ENCODE data around the gene RITA1. TPM values are rescaled to one million over a fixed set of nuclear protein-coding genes. Genes with fewer than 3 reads are reported as not detected.
A peak's percentile ranks its signal among the peaks of the same experiment; 100 is the strongest.

Gene RITA1
- total RNA-seq, 6 experiments from 2014 or later, result 11.1 to 33.0 (median 22.3) TPM

DNA sequence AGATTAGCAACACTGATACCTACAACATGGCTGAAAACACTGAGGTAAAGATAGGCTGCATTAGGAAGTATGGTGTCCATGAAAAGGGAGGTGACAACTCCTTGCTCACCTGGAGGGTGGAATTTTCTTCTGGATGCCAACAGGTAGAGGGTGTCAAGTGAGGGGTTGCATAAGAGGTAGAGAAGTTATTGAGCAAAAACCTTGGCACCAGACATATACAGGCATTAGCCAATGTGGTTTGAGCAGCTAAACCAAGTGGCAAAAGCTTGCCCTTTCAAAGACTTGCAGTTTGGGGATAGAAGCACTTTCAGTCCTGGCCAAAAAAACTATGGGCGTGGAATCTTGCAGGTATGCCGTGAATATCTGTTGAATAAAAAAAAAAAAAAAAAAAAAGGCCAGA lies 3.8 kb downstream of the RITA1 start:
- WGBS (ENCODE audit: insufficient coverage, low coverage, low lambda C conversion rate, missing lambda C conversion rate), result 25% methylated on average over 2 of the region's 2 CpGs
- Histone ChIP-seq H3K27me3 (no peaks in the 10 kb centered on the region), H3K9me3 (no peaks in the 10 kb centered on the region), H3K4me3 (no peak overlapping the region), H3K27ac (no peak overlapping the region), H3K36me3 (peaks cover 0 to 24% (median 4%) of the 10 kb centered on the region in 4 donors), H3K4me1 (peaks cover 0 to 26% (median 10%) of the 10 kb centered on the region in 4 donors)
- no peak for DNase-seq
- ATAC-seq, result peak in 1 of 4 donors; percentile 4
- intact Hi-C loops (cut with DNase I), result no loop called here
- TF ChIP-seq, protein P1, sequence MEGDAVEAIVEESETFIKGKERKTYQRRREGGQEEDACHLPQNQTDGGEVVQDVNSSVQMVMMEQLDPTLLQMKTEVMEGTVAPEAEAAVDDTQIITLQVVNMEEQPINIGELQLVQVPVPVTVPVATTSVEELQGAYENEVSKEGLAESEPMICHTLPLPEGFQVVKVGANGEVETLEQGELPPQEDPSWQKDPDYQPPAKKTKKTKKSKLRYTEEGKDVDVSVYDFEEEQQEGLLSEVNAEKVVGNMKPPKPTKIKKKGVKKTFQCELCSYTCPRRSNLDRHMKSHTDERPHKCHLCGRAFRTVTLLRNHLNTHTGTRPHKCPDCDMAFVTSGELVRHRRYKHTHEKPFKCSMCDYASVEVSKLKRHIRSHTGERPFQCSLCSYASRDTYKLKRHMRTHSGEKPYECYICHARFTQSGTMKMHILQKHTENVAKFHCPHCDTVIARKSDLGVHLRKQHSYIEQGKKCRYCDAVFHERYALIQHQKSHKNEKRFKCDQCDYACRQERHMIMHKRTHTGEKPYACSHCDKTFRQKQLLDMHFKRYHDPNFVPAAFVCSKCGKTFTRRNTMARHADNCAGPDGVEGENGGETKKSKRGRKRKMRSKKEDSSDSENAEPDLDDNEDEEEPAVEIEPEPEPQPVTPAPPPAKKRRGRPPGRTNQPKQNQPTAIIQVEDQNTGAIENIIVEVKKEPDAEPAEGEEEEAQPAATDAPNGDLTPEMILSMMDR (IDR thresholded peaks at IDR 0.05), result no peak
- no peak for TF ChIP-seq POLR2A (IDR thresholded peaks at IDR 0.05)

DNA sequence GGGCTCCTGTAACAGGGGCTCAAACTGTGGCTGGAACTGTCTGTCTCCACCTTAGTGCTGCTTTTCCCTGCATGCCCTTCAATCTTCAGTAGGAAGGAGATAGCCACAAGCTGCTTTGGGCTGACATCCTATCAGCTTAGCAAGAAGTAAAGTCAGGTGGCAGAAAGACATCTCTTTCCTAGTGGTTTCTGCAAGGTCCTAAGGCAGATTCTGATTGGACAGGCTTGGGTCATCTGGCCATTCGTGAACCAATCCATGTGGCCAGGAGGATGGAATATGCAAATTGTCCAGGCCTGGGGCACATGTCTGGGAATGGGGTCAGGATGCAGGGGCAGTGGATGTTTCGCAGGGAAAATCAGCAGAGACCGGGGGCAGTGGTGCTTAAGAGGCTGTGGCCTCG lies 5.2 kb downstream of the RITA1 start:
- TF ChIP-seq, protein P1 (IDR thresholded peaks at IDR 0.05), result no peak
- TF ChIP-seq POLR2A (IDR thresholded peaks at IDR 0.05), result no peak
- DNase-seq (no peak), ATAC-seq (no peak)
- H3K36me3 ChIP-seq, result peaks cover 0 to 24% (median 4%) of the 10 kb centered on the region in 4 donors
- peaks cover 0 to 24% (median 10%) of the 10 kb centered on the region in 4 donors for H3K4me1 ChIP-seq
- intact Hi-C loops (cut with DNase I), result loop anchor here (10.0 kb wide), 2 partner anchors 104 to 244 kb away; no protein-coding TSS in a partner anchor
- no CpG with 5 or more reads among the region's 4 CpGs for WGBS (ENCODE audit: insufficient coverage, low coverage, low lambda C conversion rate, missing lambda C conversion rate)
- H3K4me3 ChIP-seq, result no peak overlapping the region
- no peaks in the 10 kb centered on the region for H3K27me3 ChIP-seq
- H3K27ac ChIP-seq, result no peak overlapping the region
- H3K9me3 ChIP-seq, result no peaks in the 10 kb centered on the region

DNA sequence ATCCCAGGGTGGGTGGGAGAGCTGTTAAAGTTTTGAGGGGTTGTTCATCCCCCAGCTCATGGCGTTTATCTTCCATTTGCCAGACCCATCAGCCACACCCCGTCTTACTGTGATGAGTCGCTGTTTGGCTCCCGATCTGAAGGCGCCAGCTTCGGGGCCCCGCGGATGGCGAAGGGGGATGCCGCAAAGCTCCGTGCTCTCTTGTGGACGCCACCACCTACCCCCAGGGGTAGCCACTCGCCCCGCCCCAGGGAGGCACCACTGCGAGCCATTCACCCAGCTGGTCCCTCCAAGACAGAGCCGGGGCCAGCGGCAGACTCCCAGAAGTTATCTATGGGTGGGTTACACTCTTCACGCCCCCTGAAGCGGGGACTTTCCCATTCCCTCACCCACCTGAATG lies 5.7 kb downstream of the RITA1 start:
- no peaks in the 10 kb centered on the region for H3K27me3 ChIP-seq
- H3K27ac ChIP-seq, result no peak overlapping the region
- 96% methylated on average over 9 of the region's 19 CpGs for WGBS (ENCODE audit: insufficient coverage, low coverage, low lambda C conversion rate, missing lambda C conversion rate)
- DNase-seq (no peak), ATAC-seq (no peak)
- peaks cover 0 to 24% (median 10%) of the 10 kb centered on the region in 4 donors for H3K4me1 ChIP-seq
- peaks cover 0 to 24% (median 4%) of the 10 kb centered on the region in 4 donors for H3K36me3 ChIP-seq
- intact Hi-C loops (cut with DNase I), result loop anchor here (10.0 kb wide), 2 partner anchors 104 to 244 kb away; no protein-coding TSS in a partner anchor
- no peak for TF ChIP-seq POLR2A (IDR thresholded peaks at IDR 0.05)
- TF ChIP-seq, protein P1 (IDR thresholded peaks at IDR 0.05), result no peak
- no peak overlapping the region for H3K4me3 ChIP-seq
- no peaks in the 10 kb centered on the region for H3K9me3 ChIP-seq

DNA sequence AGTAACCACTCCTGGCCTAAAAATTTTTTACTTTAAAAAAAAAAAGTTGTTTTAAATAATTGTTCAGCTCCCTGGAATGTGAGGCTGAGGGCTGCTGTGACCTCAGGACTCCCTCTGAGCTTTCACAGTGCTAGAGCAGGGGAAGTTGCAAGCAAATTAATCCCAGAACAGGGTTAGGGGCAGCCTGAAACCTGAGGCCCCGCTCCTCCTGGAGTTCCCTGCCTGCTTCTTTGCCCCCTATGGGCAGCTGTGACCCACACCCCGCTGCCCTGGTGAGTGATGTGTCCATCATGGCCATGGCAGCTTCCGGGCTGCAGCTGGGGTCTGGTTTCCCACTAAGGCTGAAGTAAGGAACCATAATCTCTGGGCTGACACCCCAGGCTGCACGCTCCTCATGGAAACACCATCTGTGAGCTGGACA lies 9.5 kb downstream of the RITA1 start:
- DNase-seq (no peak), ATAC-seq (no peak)
- intact Hi-C loops (cut with DNase I), result loop anchor here (10.0 kb wide), 2 partner anchors 100 to 240 kb away; no protein-coding TSS in a partner anchor
- peaks cover 0 to 21% (median 4%) of the 10 kb centered on the region in 4 donors for H3K36me3 ChIP-seq
- H3K27me3 ChIP-seq, result no peaks in the 10 kb centered on the region
- 100% methylated on average over 1 of the region's 4 CpGs for WGBS (ENCODE audit: insufficient coverage, low coverage, low lambda C conversion rate, missing lambda C conversion rate)
- H3K9me3 ChIP-seq, result no peaks in the 10 kb centered on the region
- TF ChIP-seq, protein P1 (IDR thresholded peaks at IDR 0.05), result no peak
- no peak for TF ChIP-seq POLR2A (IDR thresholded peaks at IDR 0.05)
- H3K4me1 ChIP-seq, result peaks cover 0 to 11% (median 0%) of the 10 kb centered on the region in 4 donors
- no peak overlapping the region for H3K27ac ChIP-seq
- H3K4me3 ChIP-seq, result no peak overlapping the region

Measured in right lobe of liver (tissue), 6 donors.